Tibial nerve (tissue), 4 donors: Measurements from ENCODE around the gene LSAMP. TPM values are rescaled to one million over a fixed set of nuclear protein-coding genes. Genes with fewer than 3 reads are reported as not detected.

ENCODE experiments used
- DNase-seq, 2 donors: peaks; one replicate each; pipeline ENCODE4 v3.0.0-alpha.2; 2019; ENCODE audit warnings: low spot score in 2 of 2
- H3K27ac ChIP-seq, 4 donors: fragments of 200-600 bp; sonication (generic) in 3 of 4; one replicate each; pipeline ENCODE4 v1.5.1; 2017 to 2019; ENCODE audit warnings: mild to moderate bottlenecking in 1 of 4
- H3K27me3 ChIP-seq, 2 donors: fragments of 200-600 bp; sonication (generic) in 1 of 2; one replicate each; pipeline versions ENCODE4 v1.5.1 to v1.6.0; 2017 to 2019
- H3K36me3 ChIP-seq, 3 donors: fragments of 200-600 bp; sonication (generic); one replicate each; pipeline ENCODE4 v1.5.1; 2018 to 2019
- H3K4me1 ChIP-seq, 4 donors: fragments of 200-600 bp; sonication (generic) in 3 of 4; one replicate each; pipeline ENCODE4 v1.5.1; 2017 to 2019
- H3K4me3 ChIP-seq, 4 donors: fragments of 200-600 bp; sonication (generic) in 3 of 4; one replicate each; pipeline ENCODE4 v1.5.1; 2017 to 2019; ENCODE audit warnings: mild to moderate bottlenecking in 1 of 4, moderate library complexity in 1 of 4
- H3K9me3 ChIP-seq, 4 donors: fragments of 200-600 bp; sonication (generic) in 3 of 4; one replicate each; pipeline ENCODE4 v1.5.1; 2017 to 2019
- EP300 ChIP-seq, 2 donors: sonication (generic); formaldehyde crosslinking; IDR thresholded peaks; one replicate each; pipeline ENCODE4 v1.6.1; 2017; ENCODE audit warnings: antibody characterized with exemption in 2 of 2, mild to moderate bottlenecking in 1 of 2
- POLR2A ChIP-seq, 2 donors: fragments of 450-650 bp; IDR thresholded peaks; one replicate each; pipeline ENCODE4 v1.6.1; 2017; ENCODE audit warnings: antibody characterized with exemption in 2 of 2, mild to moderate bottlenecking in 2 of 2, moderate library complexity in 2 of 2
- WGBS, 2 donors: methylation state at CpG; one replicate each; pipeline ENCODE4 v1.1.5; 2018; 5-methylcytosine and 5-hydroxymethylcytosine counted together
- total RNA-seq, 4 donors: library from RNA; depleted of rRNA; stranded (reverse); fragments of >200 nt; gene quantifications; one replicate each; pipeline ENCODE4 v1.1.0, GENCODE V29; 2016
- TF ChIP-seq, protein P1 (sequence below), 5 experiments: fragments of 200-600 bp in 3 of 5; fragments of 450-650 bp in 2 of 5; sonication (generic) in 3 of 5; IDR thresholded peaks; one replicate each; pipeline ENCODE4 v1.5.1; 2016 to 2019; ENCODE audit warnings: antibody characterized with exemption in 5 of 5, mild to moderate bottlenecking in 3 of 5, moderate library complexity in 2 of 5

LSAMP gene
- total RNA-seq, 4 donors from 2014 or later, result 3.6 to 6.1 (median 4.2) TPM

DNA sequence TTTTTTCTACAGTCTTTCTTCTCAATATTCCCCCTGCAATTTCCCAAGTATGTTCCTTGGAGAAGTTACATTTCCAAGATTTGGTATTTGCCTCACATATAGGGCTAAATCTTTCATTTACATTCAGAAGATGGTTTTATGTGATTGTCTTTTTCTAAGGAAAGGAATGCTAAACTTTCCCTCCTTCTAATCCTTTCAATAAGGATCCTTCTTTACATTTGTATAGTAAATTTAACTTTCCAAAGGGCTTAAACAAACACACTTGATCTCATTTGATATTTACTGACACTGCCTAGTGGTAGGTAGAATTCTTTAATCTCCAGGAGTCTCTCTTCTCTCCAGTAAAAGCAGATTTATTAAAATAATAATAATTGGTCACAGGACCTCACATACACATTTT lies 185.3 kb downstream of the LSAMP start:
- TF ChIP-seq, protein P1, sequence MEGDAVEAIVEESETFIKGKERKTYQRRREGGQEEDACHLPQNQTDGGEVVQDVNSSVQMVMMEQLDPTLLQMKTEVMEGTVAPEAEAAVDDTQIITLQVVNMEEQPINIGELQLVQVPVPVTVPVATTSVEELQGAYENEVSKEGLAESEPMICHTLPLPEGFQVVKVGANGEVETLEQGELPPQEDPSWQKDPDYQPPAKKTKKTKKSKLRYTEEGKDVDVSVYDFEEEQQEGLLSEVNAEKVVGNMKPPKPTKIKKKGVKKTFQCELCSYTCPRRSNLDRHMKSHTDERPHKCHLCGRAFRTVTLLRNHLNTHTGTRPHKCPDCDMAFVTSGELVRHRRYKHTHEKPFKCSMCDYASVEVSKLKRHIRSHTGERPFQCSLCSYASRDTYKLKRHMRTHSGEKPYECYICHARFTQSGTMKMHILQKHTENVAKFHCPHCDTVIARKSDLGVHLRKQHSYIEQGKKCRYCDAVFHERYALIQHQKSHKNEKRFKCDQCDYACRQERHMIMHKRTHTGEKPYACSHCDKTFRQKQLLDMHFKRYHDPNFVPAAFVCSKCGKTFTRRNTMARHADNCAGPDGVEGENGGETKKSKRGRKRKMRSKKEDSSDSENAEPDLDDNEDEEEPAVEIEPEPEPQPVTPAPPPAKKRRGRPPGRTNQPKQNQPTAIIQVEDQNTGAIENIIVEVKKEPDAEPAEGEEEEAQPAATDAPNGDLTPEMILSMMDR (IDR thresholded peaks at IDR 0.05), result no peak
- H3K4me1 ChIP-seq, result peaks cover 0 to 10% (median under 1%) of the 10 kb centered on the region in 4 donors

DNA sequence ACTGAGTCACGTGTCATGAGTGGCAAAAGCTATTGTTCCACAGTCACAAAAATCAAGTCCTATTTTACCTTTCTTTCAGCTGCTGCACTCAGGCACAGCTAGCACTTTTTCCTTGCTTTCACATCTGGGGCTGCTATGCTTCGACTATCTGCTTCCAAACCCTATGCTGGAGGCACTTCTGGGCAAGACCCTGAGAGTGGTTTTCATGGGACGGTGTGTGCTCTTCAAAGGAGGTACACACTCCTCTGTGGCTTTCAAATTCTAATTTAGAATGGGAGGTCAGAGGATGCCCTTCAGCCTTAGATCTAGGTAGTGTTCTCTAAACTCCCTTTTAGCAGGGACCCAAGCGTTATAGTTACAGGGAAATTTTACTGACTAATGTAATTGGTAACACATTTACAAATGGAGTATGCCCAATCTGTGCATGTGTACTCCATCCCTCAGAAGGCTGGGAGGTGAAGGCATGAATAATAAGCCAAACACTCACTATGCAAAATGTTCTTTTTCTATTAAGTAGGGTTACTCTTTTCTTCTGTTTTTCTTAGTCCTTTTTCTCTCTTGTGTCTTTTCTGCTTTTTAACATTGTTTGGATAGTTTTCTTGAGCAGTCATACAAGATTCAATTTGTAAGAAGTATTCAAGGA lies 188.3 kb downstream of the LSAMP start:
- H3K27ac ChIP-seq, result no peak overlapping the region
- TF ChIP-seq POLR2A (IDR thresholded peaks at IDR 0.05) (no peak), EP300 (IDR thresholded peaks at IDR 0.05) (no peak)
- TF ChIP-seq, protein P1 (IDR thresholded peaks at IDR 0.05), result no peak
- peaks cover 0 to 15% (median 3%) of the 10 kb centered on the region in 4 donors for H3K4me1 ChIP-seq
- H3K36me3 ChIP-seq, result no peaks in the 10 kb centered on the region
- DNase-seq, result no peak
- no peaks in the 10 kb centered on the region for H3K9me3 ChIP-seq
- H3K4me3 ChIP-seq, result no peak overlapping the region
- 68 to 74% methylated on average over 4 of the region's 4 CpGs for WGBS, 2 donors
- no peaks in the 10 kb centered on the region for H3K27me3 ChIP-seq

More for the DNA sequence above, 185.3 kb downstream of the LSAMP start:
- Histone ChIP-seq H3K27me3 (no peaks in the 10 kb centered on the region), H3K36me3 (no peaks in the 10 kb centered on the region), H3K9me3 (no peaks in the 10 kb centered on the region), H3K27ac (no peak overlapping the region), H3K4me3 (no peak overlapping the region)
- no peak for DNase-seq

DNA sequence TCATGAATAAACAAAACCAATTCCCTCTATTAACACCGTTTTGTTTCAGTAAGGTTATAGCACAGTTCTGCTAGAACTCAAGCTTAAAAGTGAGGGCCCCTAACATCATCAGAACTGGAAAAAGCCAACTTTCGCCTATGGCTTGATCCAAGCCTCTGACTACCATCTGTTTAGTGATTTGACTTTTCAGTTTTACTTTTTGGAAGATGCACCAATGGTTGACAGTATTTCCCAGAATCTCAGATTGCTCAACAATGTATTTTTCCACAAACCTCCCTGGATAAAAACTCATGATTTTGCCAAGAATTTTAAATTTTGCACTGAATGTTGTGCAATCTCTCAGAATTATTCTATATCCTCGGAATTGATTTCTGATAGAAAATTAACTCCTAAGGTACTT lies 190.7 kb downstream of the LSAMP start:
- Histone ChIP-seq H3K4me1 (peaks cover 0 to 15% (median 3%) of the 10 kb centered on the region in 4 donors), H3K27ac (peak overlapping the region in 1 of 4 donors; percentile 40), H3K27me3 (no peaks in the 10 kb centered on the region), H3K4me3 (no peak overlapping the region), H3K36me3 (no peaks in the 10 kb centered on the region), H3K9me3 (no peaks in the 10 kb centered on the region)
- WGBS, 2 donors, result 68% methylated on average over 3 of the region's 3 CpGs
- TF ChIP-seq EP300 (IDR thresholded peaks at IDR 0.05) (no peak), POLR2A (IDR thresholded peaks at IDR 0.05) (no peak)
- TF ChIP-seq, protein P1 (IDR thresholded peaks at IDR 0.05), result no peak
- no peak for DNase-seq

DNA sequence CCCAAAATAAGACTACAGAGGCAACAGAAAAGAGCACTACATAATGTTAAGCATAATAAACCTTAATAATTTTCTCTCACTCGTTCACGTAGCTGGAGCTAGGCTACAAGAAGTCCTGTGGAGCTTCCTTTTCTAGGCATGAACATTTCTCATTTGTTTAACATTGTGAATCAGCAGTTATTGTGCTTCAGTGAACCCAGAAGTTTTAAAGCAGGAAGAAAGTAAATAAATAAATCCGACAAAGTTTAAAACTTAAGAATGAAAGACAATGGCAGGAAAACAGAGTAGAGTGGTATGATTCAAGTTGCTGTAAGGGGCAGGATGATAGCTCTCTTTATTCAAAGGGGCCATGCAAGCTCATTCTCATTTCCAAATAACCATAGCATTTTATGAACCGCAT lies 191.8 kb downstream of the LSAMP start:
- Histone ChIP-seq H3K9me3 (no peaks in the 10 kb centered on the region), H3K27ac (peak overlapping the region in 1 of 4 donors; percentile 22), H3K36me3 (no peaks in the 10 kb centered on the region), H3K27me3 (no peaks in the 10 kb centered on the region), H3K4me3 (no peak overlapping the region), H3K4me1 (peaks cover 0 to 15% (median 3%) of the 10 kb centered on the region in 4 donors)
- no peak for DNase-seq
- WGBS, 2 donors, result 44 to 50% methylated on average over 4 of the region's 4 CpGs
- TF ChIP-seq, protein P1 (IDR thresholded peaks at IDR 0.05), result no peak
- TF ChIP-seq POLR2A (IDR thresholded peaks at IDR 0.05), result no peak
- no peak for TF ChIP-seq EP300 (IDR thresholded peaks at IDR 0.05)

DNA sequence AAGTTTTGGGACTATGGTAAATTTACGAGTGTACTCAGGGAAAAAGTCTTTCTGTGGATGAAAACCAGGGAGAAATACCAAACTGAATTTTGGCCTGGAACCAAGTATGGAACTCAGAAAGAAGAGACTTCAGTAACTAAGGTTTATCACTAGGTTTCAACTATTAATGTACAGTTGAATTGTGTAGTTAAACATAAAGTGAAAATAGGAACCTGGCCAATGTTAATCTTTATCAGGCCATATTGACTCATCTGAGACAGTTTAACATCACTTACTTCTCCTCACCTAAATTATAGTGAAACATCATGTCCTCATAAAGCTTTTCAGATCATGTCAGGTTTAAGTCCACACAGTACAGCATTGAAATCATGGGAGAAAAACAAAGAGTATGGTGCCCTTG lies 197.7 kb downstream of the LSAMP start:
- Histone ChIP-seq H3K4me3 (no peak overlapping the region), H3K27ac (no peak overlapping the region), H3K36me3 (no peaks in the 10 kb centered on the region), H3K4me1 (no peaks in the 10 kb centered on the region), H3K27me3 (no peaks in the 10 kb centered on the region), H3K9me3 (no peaks in the 10 kb centered on the region)
- no peak for DNase-seq
- WGBS, 2 donors, result 62% methylated on average over 1 of the region's 1 CpG
- TF ChIP-seq, protein P1 (IDR thresholded peaks at IDR 0.05), result no peak
- no peak for TF ChIP-seq EP300 (IDR thresholded peaks at IDR 0.05)
- TF ChIP-seq POLR2A (IDR thresholded peaks at IDR 0.05), result no peak
